ENCODE data around the gene ANKRD55.
"Not testable (repeated sequence)": the region's sequence is repeated elsewhere in the genome, so short reads cannot be mapped to it uniquely, and the experiment has no call there.

ANKRD55 gene

GRCh38 chr5:56228631-56229030 is 4.5 kb downstream of the ANKRD55 start:
- no peaks in the 10 kb centered on the region for H3K36me3 ChIP-seq (ENCODE audit: control insufficient read depth, insufficient read depth, low read length)
- no peaks in the 10 kb centered on the region for H3K27me3 ChIP-seq (ENCODE audit: control insufficient read depth, insufficient read depth, low read length)
- no peak overlapping the region for H3K4me3 ChIP-seq (ENCODE audit: low read depth, low read length)
- H3K4me1 ChIP-seq (ENCODE audit: control insufficient read depth, insufficient read depth, low read length): no peaks in the 10 kb centered on the region
- H3K9ac ChIP-seq (ENCODE audit: low read depth, low read length): no peak overlapping the region
- no peaks in the 10 kb centered on the region for H3K9me3 ChIP-seq (ENCODE audit: control insufficient read depth, insufficient read depth, low read length)

GRCh38 chr5:56227691-56228090 is 5.4 kb downstream of the ANKRD55 start:
- Histone ChIP-seq H3K9ac (ENCODE audit: low read depth, low read length) (no peak overlapping the region), H3K36me3 (ENCODE audit: control insufficient read depth, insufficient read depth, low read length) (no peaks in the 10 kb centered on the region), H3K27me3 (ENCODE audit: control insufficient read depth, insufficient read depth, low read length) (no peaks in the 10 kb centered on the region), H3K4me3 (ENCODE audit: low read depth, low read length) (no peak overlapping the region), H3K4me1 (ENCODE audit: control insufficient read depth, insufficient read depth, low read length) (no peaks in the 10 kb centered on the region), H3K9me3 (ENCODE audit: control insufficient read depth, insufficient read depth, low read length) (no peaks in the 10 kb centered on the region)

GRCh38 chr5:56223298-56223697 is 9.8 kb downstream of the ANKRD55 start:
- not testable (repeated sequence) for H3K4me1 ChIP-seq (ENCODE audit: control insufficient read depth, insufficient read depth, low read length); H3K9ac ChIP-seq (ENCODE audit: low read depth, low read length); H3K36me3 ChIP-seq (ENCODE audit: control insufficient read depth, insufficient read depth, low read length); H3K4me3 ChIP-seq (ENCODE audit: low read depth, low read length); H3K27me3 ChIP-seq (ENCODE audit: control insufficient read depth, insufficient read depth, low read length); H3K9me3 ChIP-seq (ENCODE audit: control insufficient read depth, insufficient read depth, low read length)

- H3K9me3 ChIP-seq (ENCODE audit: control insufficient read depth, insufficient read depth, low read length); H3K9ac ChIP-seq (ENCODE audit: low read depth, low read length); H3K4me3 ChIP-seq (ENCODE audit: low read depth, low read length); H3K36me3 ChIP-seq (ENCODE audit: control insufficient read depth, insufficient read depth, low read length); H3K4me1 ChIP-seq (ENCODE audit: control insufficient read depth, insufficient read depth, low read length); H3K27me3 ChIP-seq (ENCODE audit: control insufficient read depth, insufficient read depth, low read length): not testable (repeated sequence)
Observed at GRCh38 chr5:56221601-56222000, 11.5 kb downstream of the ANKRD55 start.

- Histone ChIP-seq H3K4me3 (ENCODE audit: low read depth, low read length) (no peak overlapping the region), H3K4me1 (ENCODE audit: control insufficient read depth, insufficient read depth, low read length) (no peaks in the 10 kb centered on the region), H3K36me3 (ENCODE audit: control insufficient read depth, insufficient read depth, low read length) (no peaks in the 10 kb centered on the region), H3K9ac (ENCODE audit: low read depth, low read length) (no peak overlapping the region), H3K27me3 (ENCODE audit: control insufficient read depth, insufficient read depth, low read length) (no peaks in the 10 kb centered on the region), H3K9me3 (ENCODE audit: control insufficient read depth, insufficient read depth, low read length) (no peaks in the 10 kb centered on the region)
Observed at GRCh38 chr5:56215019-56215830, 17.9 kb downstream of the ANKRD55 start.

GRCh38 chr5:56213886-56214535 is 19.1 kb downstream of the ANKRD55 start:
- H3K9me3 ChIP-seq (ENCODE audit: control insufficient read depth, insufficient read depth, low read length); H3K36me3 ChIP-seq (ENCODE audit: control insufficient read depth, insufficient read depth, low read length): not testable (repeated sequence)

GRCh38 chr5:56212130-56212879 is 20.8 kb downstream of the ANKRD55 start:
- Histone ChIP-seq H3K9ac (ENCODE audit: low read depth, low read length) (no peak overlapping the region), H3K36me3 (ENCODE audit: control insufficient read depth, insufficient read depth, low read length) (no peaks in the 10 kb centered on the region), H3K4me3 (ENCODE audit: low read depth, low read length) (no peak overlapping the region), H3K27me3 (ENCODE audit: control insufficient read depth, insufficient read depth, low read length) (no peaks in the 10 kb centered on the region), H3K4me1 (ENCODE audit: control insufficient read depth, insufficient read depth, low read length) (no peaks in the 10 kb centered on the region), H3K9me3 (ENCODE audit: control insufficient read depth, insufficient read depth, low read length) (no peaks in the 10 kb centered on the region)

More at GRCh38 chr5:56213886-56214535, 19.1 kb downstream of the ANKRD55 start:
- not testable (repeated sequence) for H3K9ac ChIP-seq (ENCODE audit: low read depth, low read length); H3K27me3 ChIP-seq (ENCODE audit: control insufficient read depth, insufficient read depth, low read length); H3K4me1 ChIP-seq (ENCODE audit: control insufficient read depth, insufficient read depth, low read length); H3K4me3 ChIP-seq (ENCODE audit: low read depth, low read length)

- Histone ChIP-seq H3K9ac (ENCODE audit: low read depth, low read length) (no peak overlapping the region), H3K27me3 (ENCODE audit: control insufficient read depth, insufficient read depth, low read length) (no peaks in the 10 kb centered on the region), H3K4me3 (ENCODE audit: low read depth, low read length) (no peak overlapping the region), H3K36me3 (ENCODE audit: control insufficient read depth, insufficient read depth, low read length) (no peaks in the 10 kb centered on the region), H3K4me1 (ENCODE audit: control insufficient read depth, insufficient read depth, low read length) (no peaks in the 10 kb centered on the region), H3K9me3 (ENCODE audit: control insufficient read depth, insufficient read depth, low read length) (no peaks in the 10 kb centered on the region)
Observed at GRCh38 chr5:56211298-56211865, 21.7 kb downstream of the ANKRD55 start.

- H3K9me3 ChIP-seq (ENCODE audit: control insufficient read depth, insufficient read depth, low read length): no peaks in the 10 kb centered on the region
- H3K9ac ChIP-seq (ENCODE audit: low read depth, low read length): no peak overlapping the region
- H3K4me3 ChIP-seq (ENCODE audit: low read depth, low read length): no peak overlapping the region
- H3K27me3 ChIP-seq (ENCODE audit: control insufficient read depth, insufficient read depth, low read length): no peaks in the 10 kb centered on the region
- no peaks in the 10 kb centered on the region for H3K4me1 ChIP-seq (ENCODE audit: control insufficient read depth, insufficient read depth, low read length)
- H3K36me3 ChIP-seq (ENCODE audit: control insufficient read depth, insufficient read depth, low read length): no peaks in the 10 kb centered on the region
Observed at GRCh38 chr5:56208681-56209080, 24.4 kb downstream of the ANKRD55 start.

- Histone ChIP-seq H3K4me1 (ENCODE audit: control insufficient read depth, insufficient read depth, low read length) (no peaks in the 10 kb centered on the region), H3K36me3 (ENCODE audit: control insufficient read depth, insufficient read depth, low read length) (no peaks in the 10 kb centered on the region), H3K9ac (ENCODE audit: low read depth, low read length) (no peak overlapping the region), H3K9me3 (ENCODE audit: control insufficient read depth, insufficient read depth, low read length) (no peaks in the 10 kb centered on the region), H3K4me3 (ENCODE audit: low read depth, low read length) (no peak overlapping the region), H3K27me3 (ENCODE audit: control insufficient read depth, insufficient read depth, low read length) (no peaks in the 10 kb centered on the region)
Observed at GRCh38 chr5:56207537-56207936, 25.6 kb downstream of the ANKRD55 start.

- H3K36me3 ChIP-seq (ENCODE audit: control insufficient read depth, insufficient read depth, low read length): no peaks in the 10 kb centered on the region
- no peak overlapping the region for H3K4me3 ChIP-seq (ENCODE audit: low read depth, low read length)
- no peaks in the 10 kb centered on the region for H3K27me3 ChIP-seq (ENCODE audit: control insufficient read depth, insufficient read depth, low read length)
- H3K9me3 ChIP-seq (ENCODE audit: control insufficient read depth, insufficient read depth, low read length): no peaks in the 10 kb centered on the region
- no peak overlapping the region for H3K9ac ChIP-seq (ENCODE audit: low read depth, low read length)
- no peaks in the 10 kb centered on the region for H3K4me1 ChIP-seq (ENCODE audit: control insufficient read depth, insufficient read depth, low read length)
Observed at GRCh38 chr5:56206126-56206910, 26.8 kb downstream of the ANKRD55 start.

Data from iPS-15b (cell line).